ENCODE data around the gene PKP4. TPM values are rescaled to one million over a fixed set of nuclear protein-coding genes. Genes with fewer than 3 reads are reported as not detected.
A peak's percentile ranks its signal among the peaks of the same experiment; 100 is the strongest.

PKP4 gene
- total and polyA plus RNA-seq, 9 of the 15 experiments (the other 6 are each of a cell fraction or from before 2014, with no cell fraction given) = 24.6 to 99.1 (median 74.0) TPM

DNA sequence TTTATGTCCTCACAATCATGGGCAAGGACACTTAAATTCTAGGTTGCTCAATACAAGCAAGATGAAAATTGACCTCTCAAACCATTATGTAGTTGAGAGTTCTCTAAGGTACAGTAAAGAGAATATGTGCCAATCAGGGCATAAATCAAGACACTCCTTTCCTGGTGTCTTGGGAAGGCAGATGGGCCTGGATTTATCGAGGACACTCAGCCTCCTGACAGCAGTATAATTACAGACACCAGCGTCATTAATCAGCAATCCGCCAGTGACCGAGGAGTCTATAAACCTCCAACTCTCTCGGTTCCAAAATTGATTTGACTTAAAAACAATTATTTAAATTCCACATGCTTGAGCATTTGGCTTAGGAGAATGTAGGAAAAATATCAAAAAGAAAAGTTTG lies 262.7 kb downstream of the PKP4 start:
- H3K9ac ChIP-seq (ENCODE audit: insufficient read depth in 1 of 2, low read depth in 2 of 2, low read length in 2 of 2) = no peak overlapping the region
- intact Hi-C loops (cut with micrococcal nuclease) (no loop called here), in situ Hi-C loops (cut with MboI) (no loop called here)
- WGBS (ENCODE audit: insufficient coverage, low coverage, missing lambda C conversion rate) = 1% methylated on average over 5 of the region's 5 CpGs
- H3K4me2 ChIP-seq (ENCODE audit: insufficient read depth, low read length) = no peak overlapping the region
- no TSS peak for BruUV-seq (replicated peaks)
- no peaks in the 10 kb centered on the region for H3K36me3 ChIP-seq (ENCODE audit: control insufficient read depth, insufficient read depth, low read length)
- no peaks in the 10 kb centered on the region for H3K9me1 ChIP-seq (ENCODE audit: control insufficient read depth, insufficient read depth, low read length)
- no peak overlapping the region for H3K4me3 ChIP-seq
- H3K9me3 ChIP-seq (replicated peaks; ENCODE audit: control insufficient read depth, insufficient read depth, low read depth, low read length) = no peaks in the 10 kb centered on the region
- CTCF ChIA-PET (ENCODE audit: low intra/inter-chr PET ratio) = no interaction called here
- no peak for DNase-seq (ENCODE audit: extremely low read depth in 1 of 4, low spot score in 3 of 4)
- no peak overlapping the region for H3K27ac ChIP-seq (ENCODE audit: extremely low read depth, low read depth, low read length)
- H3K4me1 ChIP-seq (replicated peaks in 1 of 2; ENCODE audit: control insufficient read depth in 2 of 2, insufficient read depth in 2 of 2, low read length in 2 of 2) = peaks cover 0 to 2% of the 10 kb centered on the region in 2 experiments; a peak in 1 of 5 replicates
- peaks cover 4% of the 10 kb centered on the region; the same call in 1 of the 2 replicates for H4K20me1 ChIP-seq (replicated peaks; ENCODE audit: control insufficient read depth, insufficient read depth, low read length)
- H2AFZ ChIP-seq (ENCODE audit: low read depth, low read length) = no peak overlapping the region
- TF ChIP-seq SMAD2 (IDR thresholded peaks at IDR 0.05; ENCODE audit: low read depth, low read length) (no peak), ZNF224 (CRISPR knock-in tag; IDR thresholded peaks at IDR 0.05) (no peak), BRF1 (IDR thresholded peaks at IDR 0.05; ENCODE audit: borderline replicate concordance, extremely low read depth, insufficient read length) (no peak), MEF2A (IDR thresholded peaks at IDR 0.05; ENCODE audit: control insufficient read depth, low read depth, low read length) (no peak)
- POLR2A ChIA-PET = no interaction called here
- peaks cover 18 to 63% of the 10 kb centered on the region in 2 experiments for H3K27me3 ChIP-seq (ENCODE audit: control insufficient read depth in 2 of 2, insufficient read depth in 2 of 2, low read length in 2 of 2)
- no peak for ATAC-seq
- no peaks in the 10 kb centered on the region for H3K79me2 ChIP-seq (ENCODE audit: control insufficient read depth, insufficient read depth, low read length)
- no peak for FAIRE-seq

DNA sequence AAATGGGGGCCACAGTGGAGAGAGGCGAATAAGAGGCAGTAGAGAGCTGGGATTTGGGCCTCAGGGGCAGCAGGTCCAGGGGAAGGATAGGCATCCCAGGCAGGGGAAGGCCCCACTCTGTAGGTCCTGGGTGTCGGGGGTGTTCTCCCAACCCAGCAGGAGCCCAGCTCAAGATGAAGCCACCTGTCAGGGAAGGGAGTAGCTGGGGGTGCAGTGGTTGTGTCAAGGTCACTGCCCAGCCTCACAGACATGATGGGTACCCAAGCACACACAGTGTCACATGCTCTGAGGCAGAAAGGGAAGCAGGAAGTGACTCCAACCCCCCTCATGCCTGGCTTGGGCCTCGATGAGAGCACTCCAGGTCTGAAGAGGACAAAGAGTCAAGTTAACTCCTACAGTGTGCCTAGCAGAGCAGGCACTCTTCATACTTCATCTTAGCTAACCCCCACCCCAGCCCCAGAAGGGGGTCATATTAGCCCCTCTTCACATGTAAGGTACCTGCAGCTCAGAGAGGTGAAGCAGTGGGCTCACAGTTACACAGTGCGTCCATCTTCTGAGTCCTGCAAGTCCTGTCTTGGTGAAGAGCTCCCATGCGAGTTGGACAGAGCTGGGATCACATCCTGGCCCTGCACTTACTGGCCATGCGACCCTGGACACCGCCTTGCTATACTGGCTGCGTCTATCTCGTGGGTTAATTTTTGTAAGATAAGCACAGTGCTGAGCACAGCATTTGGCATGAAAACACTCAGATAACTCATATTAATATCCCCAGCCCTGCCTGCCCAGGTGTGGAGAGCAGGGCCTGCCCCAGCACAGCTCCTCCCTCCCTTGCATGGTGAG lies 265.7 kb downstream of the PKP4 start:
- no peak for FAIRE-seq
- CTCF ChIA-PET (ENCODE audit: low intra/inter-chr PET ratio) = no interaction called here
- 2% methylated on average over 9 of the region's 9 CpGs for WGBS (ENCODE audit: insufficient coverage, low coverage, missing lambda C conversion rate)
- no peak for TF ChIP-seq HEY1 (CRISPR knock-in tag; IDR thresholded peaks at IDR 0.05; ENCODE audit: borderline replicate concordance)
- TF ChIP-seq, protein P1, sequence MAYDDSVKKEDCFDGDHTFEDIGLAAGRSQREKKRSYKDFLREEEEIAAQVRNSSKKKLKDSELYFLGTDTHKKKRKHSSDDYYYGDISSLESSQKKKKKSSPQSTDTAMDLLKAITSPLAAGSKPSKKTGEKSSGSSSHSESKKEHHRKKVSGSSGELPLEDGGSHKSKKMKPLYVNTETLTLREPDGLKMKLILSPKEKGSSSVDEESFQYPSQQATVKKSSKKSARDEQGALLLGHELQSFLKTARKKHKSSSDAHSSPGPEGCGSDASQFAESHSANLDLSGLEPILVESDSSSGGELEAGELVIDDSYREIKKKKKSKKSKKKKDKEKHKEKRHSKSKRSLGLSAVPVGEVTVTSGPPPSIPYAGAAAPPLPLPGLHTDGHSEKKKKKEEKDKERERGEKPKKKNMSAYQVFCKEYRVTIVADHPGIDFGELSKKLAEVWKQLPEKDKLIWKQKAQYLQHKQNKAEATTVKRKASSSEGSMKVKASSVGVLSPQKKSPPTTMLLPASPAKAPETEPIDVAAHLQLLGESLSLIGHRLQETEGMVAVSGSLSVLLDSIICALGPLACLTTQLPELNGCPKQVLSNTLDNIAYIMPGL (CRISPR knock-in tag; IDR thresholded peaks at IDR 0.05) = no peak
- TF ChIP-seq ZNF431 (CRISPR knock-in tag; IDR thresholded peaks at IDR 0.05) = no peak
- no peak for TF ChIP-seq CBX5 (IDR thresholded peaks at IDR 0.05; ENCODE audit: borderline replicate concordance, low read depth)
- TF ChIP-seq ARID2 (IDR thresholded peaks at IDR 0.05) = no peak
- no peak for TF ChIP-seq ZKSCAN3 (CRISPR knock-in tag; IDR thresholded peaks at IDR 0.05)
- no peak for TF ChIP-seq JUND (IDR thresholded peaks at IDR 0.05; ENCODE audit: borderline replicate concordance, low read depth, low read length)
- no peak for TF ChIP-seq JUND (tag; IDR thresholded peaks at IDR 0.05; ENCODE audit: borderline replicate concordance, low read depth, low read length)
- no peak for TF ChIP-seq CXXC5 (CRISPR knock-in tag; IDR thresholded peaks at IDR 0.05)
- TF ChIP-seq SRSF7 (optimal IDR thresholded peaks at IDR 0.05; ENCODE audit: low read depth, low read length) = no peak

More for the DNA sequence above, 265.7 kb downstream of the PKP4 start:
- Histone ChIP-seq H3K4me1 (replicated peaks in 1 of 2; ENCODE audit: control insufficient read depth in 2 of 2, insufficient read depth in 2 of 2, low read length in 2 of 2) (peaks cover 0 to 5% of the 10 kb centered on the region in 2 experiments; a peak in 1 of 5 replicates), H3K36me3 (ENCODE audit: control insufficient read depth, insufficient read depth, low read length) (no peaks in the 10 kb centered on the region), H3K27me3 (ENCODE audit: control insufficient read depth in 2 of 2, insufficient read depth in 2 of 2, low read length in 2 of 2) (peaks cover 10 to 65% of the 10 kb centered on the region in 2 experiments), H3K9me1 (ENCODE audit: control insufficient read depth, insufficient read depth, low read length) (no peaks in the 10 kb centered on the region), H2AFZ (ENCODE audit: low read depth, low read length) (no peak overlapping the region), H3K9me3 (replicated peaks; ENCODE audit: control insufficient read depth, insufficient read depth, low read depth, low read length) (no peaks in the 10 kb centered on the region), H3K4me2 (ENCODE audit: insufficient read depth, low read length) (no peak overlapping the region), H3K27ac (ENCODE audit: extremely low read depth, low read depth, low read length) (no peak overlapping the region), H3K79me2 (ENCODE audit: control insufficient read depth, insufficient read depth, low read length) (no peaks in the 10 kb centered on the region), H3K4me3 (no peak overlapping the region), H3K9ac (ENCODE audit: insufficient read depth in 1 of 2, low read depth in 2 of 2, low read length in 2 of 2) (peak overlapping the region in 1 of 2 experiments; percentile 8; a peak in 1 of 4 replicates), H4K20me1 (replicated peaks; ENCODE audit: control insufficient read depth, insufficient read depth, low read length) (peaks cover 4% of the 10 kb centered on the region; the same call in 1 of the 2 replicates)
- in situ Hi-C loops (cut with MboI) = no loop called here
- POLR2A ChIA-PET = interaction anchor here (0.6 to 2.3 kb wide), 3 partner anchors 11 to 518 kb away, joined by 3 to 8 read pairs (median 4); no protein-coding TSS in a partner anchor
- DNase-seq (ENCODE audit: extremely low read depth in 1 of 4, low spot score in 3 of 4) (no peak), ATAC-seq (no peak)
- intact Hi-C loops (cut with micrococcal nuclease) = no loop called here
- BruUV-seq (replicated peaks) = no TSS peak
